HFFc6 (cell line): Measurements from ENCODE around the gene HMCES. TPM values are rescaled to one million over a fixed set of nuclear protein-coding genes. Genes with fewer than 3 reads are reported as not detected.

Experiments used
- DNase-seq: peaks from one replicate; pipeline ENCODE4 v3.0.0-alpha.2; 2018
- H3K27ac Mint-ChIP-seq: 2 replicates; pipeline ENCODE4 v1.8.0; 2020; ENCODE audit warnings: mild to moderate bottlenecking, mixed read lengths
- H3K27me3 Mint-ChIP-seq: 2 replicates; pipeline ENCODE4 v1.8.0; 2021; ENCODE audit warnings: mild to moderate bottlenecking, moderate library complexity, mixed read lengths; ENCODE audit not compliant: insufficient read depth
- H3K36me3 Mint-ChIP-seq: 2 replicates; pipeline ENCODE4 v1.8.0; 2021; ENCODE audit warnings: low read depth, mixed read lengths
- H3K4me1 Mint-ChIP-seq: 2 replicates; pipeline ENCODE4 v1.8.0; 2020; ENCODE audit warnings: low read depth, mixed read lengths
- H3K4me3 Mint-ChIP-seq: 2 replicates; pipeline ENCODE4 v1.8.0; 2020; ENCODE audit warnings: mild to moderate bottlenecking, moderate library complexity, mixed read lengths
- H3K9me3 Mint-ChIP-seq: 2 replicates; pipeline ENCODE4 v1.8.0; 2020; ENCODE audit warnings: mild to moderate bottlenecking, mixed read lengths
- total RNA-seq, 6 experiments: library from RNA; stranded (reverse); fragmentation: NEBNext Ultra II Directional; extraction: Animal tissue kit (Norgen Biotek cat#: 25700); gene quantifications; 2 replicates in 1 of 6; 3 replicates in 5 of 6; pipeline ENCODE4 v1.2.3, GENCODE V29; 2021
- TF ChIP-seq, protein P1 (sequence below): fragments of 200-600 bp; sonication (generic); IDR thresholded peaks from 2 replicates; pipeline ENCODE4 v1.5.0; 2021; ENCODE audit warnings: antibody characterized with exemption, mild to moderate bottlenecking

HMCES gene
- total RNA-seq, 6 experiments from 2014 or later: 28.3 to 33.9 (median 31.4) TPM

DNA sequence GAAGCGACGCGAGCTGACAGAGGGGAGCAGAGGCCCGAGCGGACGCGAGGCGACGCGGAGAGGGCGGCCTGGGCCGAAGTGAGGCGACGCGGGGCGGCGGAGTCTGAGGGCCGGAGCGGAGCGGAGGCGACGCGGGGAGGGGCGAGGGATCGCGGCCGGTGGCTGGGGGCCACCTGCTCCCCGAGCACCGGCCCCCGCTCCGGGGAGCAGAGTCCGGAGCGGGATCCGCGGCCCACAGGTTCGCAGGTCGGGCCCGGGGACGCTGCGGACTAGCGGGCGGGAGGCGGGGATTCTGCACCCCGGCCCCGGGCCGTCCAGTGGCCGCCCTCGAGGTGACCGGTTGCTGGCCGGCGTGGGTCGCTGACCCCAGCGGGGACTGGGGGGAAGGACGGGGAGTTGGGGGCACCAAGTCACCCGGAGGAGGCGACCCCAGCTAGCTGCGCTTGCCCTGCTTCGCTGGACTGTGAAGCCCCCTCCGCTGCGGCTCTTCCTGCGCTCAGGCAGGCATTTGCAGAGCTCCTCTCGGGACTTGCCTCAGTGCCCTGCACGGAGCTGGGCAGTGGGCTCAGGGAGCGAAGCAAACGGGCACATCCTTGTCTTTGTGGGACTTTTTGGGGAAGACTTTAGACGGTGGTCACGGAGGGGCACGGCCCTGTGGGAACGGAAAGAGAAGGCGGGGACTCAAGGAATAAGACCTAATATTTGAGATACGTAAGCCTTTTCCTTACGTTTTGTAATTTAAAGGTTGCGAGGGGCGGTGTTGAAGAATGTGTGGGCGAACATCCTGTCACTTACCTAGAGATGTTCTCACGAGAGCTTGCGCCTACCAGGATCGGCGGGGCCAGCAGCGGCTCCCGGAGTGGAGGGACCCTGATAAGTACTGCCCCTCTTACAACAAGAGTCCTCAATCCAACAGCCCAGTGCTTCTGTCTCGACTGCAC lies 566 bp downstream of the HMCES start:
- TF ChIP-seq, protein P1, sequence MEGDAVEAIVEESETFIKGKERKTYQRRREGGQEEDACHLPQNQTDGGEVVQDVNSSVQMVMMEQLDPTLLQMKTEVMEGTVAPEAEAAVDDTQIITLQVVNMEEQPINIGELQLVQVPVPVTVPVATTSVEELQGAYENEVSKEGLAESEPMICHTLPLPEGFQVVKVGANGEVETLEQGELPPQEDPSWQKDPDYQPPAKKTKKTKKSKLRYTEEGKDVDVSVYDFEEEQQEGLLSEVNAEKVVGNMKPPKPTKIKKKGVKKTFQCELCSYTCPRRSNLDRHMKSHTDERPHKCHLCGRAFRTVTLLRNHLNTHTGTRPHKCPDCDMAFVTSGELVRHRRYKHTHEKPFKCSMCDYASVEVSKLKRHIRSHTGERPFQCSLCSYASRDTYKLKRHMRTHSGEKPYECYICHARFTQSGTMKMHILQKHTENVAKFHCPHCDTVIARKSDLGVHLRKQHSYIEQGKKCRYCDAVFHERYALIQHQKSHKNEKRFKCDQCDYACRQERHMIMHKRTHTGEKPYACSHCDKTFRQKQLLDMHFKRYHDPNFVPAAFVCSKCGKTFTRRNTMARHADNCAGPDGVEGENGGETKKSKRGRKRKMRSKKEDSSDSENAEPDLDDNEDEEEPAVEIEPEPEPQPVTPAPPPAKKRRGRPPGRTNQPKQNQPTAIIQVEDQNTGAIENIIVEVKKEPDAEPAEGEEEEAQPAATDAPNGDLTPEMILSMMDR: no peak
- DNase-seq: peak; percentile 50

DNA sequence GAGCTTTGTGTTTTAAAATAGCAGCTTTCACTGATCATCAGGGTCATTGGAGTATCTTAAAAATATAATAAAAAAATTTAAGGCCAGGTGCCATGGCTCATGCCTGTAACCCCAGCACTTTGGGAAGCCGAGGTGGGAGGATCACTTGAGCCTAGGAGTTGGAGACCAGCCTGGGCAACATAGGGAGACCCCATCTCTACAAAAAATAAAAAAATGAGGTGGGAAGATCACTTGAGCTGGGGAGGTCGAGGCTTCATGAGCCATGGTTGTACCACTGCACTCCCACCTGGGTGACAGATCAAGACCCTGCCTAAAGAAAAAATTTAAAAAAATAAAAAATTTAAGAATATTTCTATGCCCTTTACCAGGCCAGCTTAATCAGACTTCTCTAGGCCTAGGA lies 1.5 kb downstream of the HMCES start:
- no peak for DNase-seq
- TF ChIP-seq, protein P1: no peak
- Mint-ChIP-seq H3K27ac (no peak overlapping the region), H3K27me3 (peaks cover 2% of the 10 kb centered on the region; the same call in 1 of the 2 replicates), H3K4me3 (peak overlapping the region; percentile 97), H3K4me1 (peaks cover 47% of the 10 kb centered on the region), H3K9me3 (no peaks in the 10 kb centered on the region), H3K36me3 (peaks cover 25% of the 10 kb centered on the region)

More for the DNA sequence above, 566 bp downstream of the HMCES start:
- Mint-ChIP-seq H3K27ac (peak overlapping the region; percentile 90), H3K4me1 (peaks cover 47% of the 10 kb centered on the region), H3K27me3 (peaks cover 2% of the 10 kb centered on the region; the same call in 1 of the 2 replicates), H3K4me3 (peak overlapping the region; percentile 97), H3K9me3 (no peaks in the 10 kb centered on the region), H3K36me3 (peaks cover 29% of the 10 kb centered on the region)

DNA sequence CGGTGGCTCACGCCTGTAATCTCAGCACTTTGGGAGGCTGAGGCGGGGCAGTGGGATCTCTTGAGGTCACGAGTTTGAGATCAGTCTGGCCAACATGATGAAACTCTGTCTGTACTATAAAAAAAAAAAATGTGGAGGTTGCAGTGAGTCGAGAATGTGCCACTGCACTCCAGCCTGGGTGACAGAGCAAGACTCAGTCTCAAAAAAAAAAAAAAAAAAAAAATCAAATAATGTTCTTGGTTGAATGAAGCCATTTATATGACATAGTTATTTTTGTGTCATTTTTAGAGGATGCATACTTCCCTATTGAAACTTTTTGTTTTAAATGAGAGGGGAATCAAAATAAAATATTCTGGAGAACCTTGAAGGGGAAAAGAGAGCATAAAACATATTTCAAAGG lies 3.1 kb downstream of the HMCES start:
- TF ChIP-seq, protein P1: no peak
- Mint-ChIP-seq H3K36me3 (peaks cover 14% of the 10 kb centered on the region), H3K9me3 (no peaks in the 10 kb centered on the region), H3K27ac (no peak overlapping the region; the same call in 1 of the 2 replicates), H3K27me3 (peaks cover 2% of the 10 kb centered on the region; the same call in 1 of the 2 replicates), H3K4me3 (no peak overlapping the region), H3K4me1 (peaks cover 47% of the 10 kb centered on the region)
- DNase-seq: no peak

DNA sequence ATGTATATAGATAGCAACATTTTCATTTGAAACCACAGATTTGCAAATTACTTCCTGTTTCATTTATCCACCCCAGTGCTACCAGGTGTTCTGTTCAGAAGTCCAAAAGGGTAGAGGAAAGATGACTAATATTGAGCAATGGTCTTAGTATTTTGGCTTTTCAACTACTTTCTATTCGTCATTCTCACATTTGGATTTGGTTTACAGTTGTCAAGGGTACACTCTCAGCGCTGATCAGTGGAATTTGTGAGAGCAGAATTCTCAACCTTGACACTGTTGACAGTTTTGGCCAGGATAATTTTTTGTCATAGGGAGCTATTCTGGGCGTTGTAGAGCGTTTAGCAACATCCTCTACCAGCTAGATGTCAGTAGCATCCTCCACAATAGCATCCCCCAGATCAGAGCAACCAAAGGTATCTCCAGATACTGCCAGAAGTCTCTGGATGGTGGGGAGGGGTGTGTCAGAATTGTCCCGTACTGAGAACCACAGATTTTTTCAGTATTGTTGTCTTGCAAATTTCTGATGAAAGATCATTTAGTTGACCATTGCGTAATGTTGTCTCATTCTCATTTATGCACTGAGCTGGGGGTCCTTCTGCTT lies 4.2 kb downstream of the HMCES start:
- H3K4me1 Mint-ChIP-seq: peaks cover 39% of the 10 kb centered on the region
- H3K36me3 Mint-ChIP-seq: peaks cover 6% of the 10 kb centered on the region
- DNase-seq: no peak
- H3K4me3 Mint-ChIP-seq: no peak overlapping the region
- TF ChIP-seq, protein P1: no peak
- H3K27ac Mint-ChIP-seq: peak overlapping the region; percentile 30; the same call in 1 of the 2 replicates
- H3K9me3 Mint-ChIP-seq: no peaks in the 10 kb centered on the region
- H3K27me3 Mint-ChIP-seq: peaks cover 2% of the 10 kb centered on the region; the same call in 1 of the 2 replicates

DNA sequence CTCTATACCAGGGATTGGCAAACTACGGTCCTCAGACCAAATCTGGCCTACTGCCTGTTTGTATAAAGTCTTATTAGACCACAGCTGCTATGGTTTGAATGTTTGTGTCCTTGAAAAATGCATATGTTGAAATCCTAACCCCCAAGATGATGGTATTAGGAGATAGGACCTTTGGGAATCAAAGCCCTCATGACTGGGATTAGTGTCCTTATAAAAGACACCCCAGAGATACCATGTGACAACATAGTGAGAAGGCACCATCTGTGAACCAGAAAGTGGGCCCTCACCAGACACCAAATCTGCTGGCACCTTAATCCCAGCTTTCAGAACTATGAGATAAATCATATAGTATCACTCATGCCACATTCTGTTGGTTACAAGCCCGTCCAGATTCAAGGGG lies 7.4 kb downstream of the HMCES start:
- Mint-ChIP-seq H3K27me3 (no peaks in the 10 kb centered on the region; the same call in 1 of the 2 replicates), H3K9me3 (no peaks in the 10 kb centered on the region), H3K4me1 (peaks cover 26% of the 10 kb centered on the region), H3K4me3 (no peak overlapping the region), H3K36me3 (peaks cover 14% of the 10 kb centered on the region), H3K27ac (no peak overlapping the region)
- TF ChIP-seq, protein P1: no peak
- DNase-seq: no peak
